OCI-LY3 (cell line): Measurements from ENCODE around the gene CORO6.

Experiments
- H2AFZ ChIP-seq: fragments of 200-600, 300-600 bp; shearing (Covaris generic); 2 replicates; pipeline ENCODE4 v1.6.0; 2014; ENCODE audit warnings: antibody characterized with exemption, low read depth, low read length
- H3K27ac ChIP-seq: fragments of 200-600, 300-600 bp; sonication (generic); 2 replicates; pipeline ENCODE4 v1.5.1; 2014; ENCODE audit warnings: mild to moderate bottlenecking, low read length, moderate library complexity, mixed read lengths
- H3K27me3 ChIP-seq: fragments of 200-600, 300-600 bp; sonication (generic); 2 replicates; pipeline ENCODE4 v1.6.1; 2014; ENCODE audit warnings: low read depth, low read length, mixed read lengths
- H3K36me3 ChIP-seq: fragments of 200-600, 300-600 bp; sonication (generic); replicated peaks from 2 replicates; pipeline ENCODE3; 2014; ENCODE audit warnings: low read depth, low read length, mixed read lengths
- H3K4me1 ChIP-seq: fragments of 300-600, 200-600 bp; sonication (generic); 2 replicates; pipeline ENCODE4 v1.6.1; 2014; ENCODE audit warnings: low read length, mixed read lengths
- H3K4me2 ChIP-seq: fragments of 200-600, 300-600 bp; sonication (generic); 2 replicates; pipeline ENCODE4 v1.6.1; 2014; ENCODE audit warnings: low read length, mixed read lengths
- H3K4me3 ChIP-seq: fragments of 300-600, 200-600 bp; sonication (generic); 2 replicates; pipeline ENCODE4 v1.5.1; 2014; ENCODE audit warnings: antibody characterized with exemption, mild to moderate bottlenecking, low read length, moderate library complexity
- H3K79me2 ChIP-seq: fragments of 300-600, 200-600 bp; shearing (Covaris generic); 2 replicates; pipeline ENCODE4 v1.6.1; 2014; ENCODE audit warnings: mild to moderate bottlenecking, low read length, mixed read lengths
- H3K9ac ChIP-seq: fragments of 300-600, 200-600 bp; shearing (Covaris generic); 2 replicates; pipeline ENCODE4 v1.6.0; 2014; ENCODE audit warnings: mild to moderate bottlenecking, low read length, moderate library complexity
- H3K9me3 ChIP-seq: fragments of 200-600, 300-600 bp; shearing (Covaris generic); 2 replicates; pipeline ENCODE4 v1.6.1; 2014; ENCODE audit warnings: low read length, mixed read lengths; ENCODE audit not compliant: insufficient read depth
- H4K20me1 ChIP-seq: fragments of 200-600, 300-600 bp; sonication (generic); 2 replicates; pipeline ENCODE4 v1.6.1; 2016; ENCODE audit warnings: low read length, mixed read lengths; ENCODE audit not compliant: insufficient read depth
- EZH2phosphoT487 ChIP-seq: fragments of 200-600 bp; shearing (Covaris generic); IDR thresholded peaks from 2 replicates; pipeline ENCODE4 v1.6.1; 2018; ENCODE audit warnings: antibody characterized with exemption, mixed run types, low read depth
- TF ChIP-seq, protein P1 (sequence below): fragments of 200-600, 300-600 bp; sonication (generic); IDR thresholded peaks from 2 replicates; pipeline ENCODE4 v1.5.1; 2014; ENCODE audit warnings: antibody characterized with exemption, low read length, low read depth

CORO6 gene

DNA sequence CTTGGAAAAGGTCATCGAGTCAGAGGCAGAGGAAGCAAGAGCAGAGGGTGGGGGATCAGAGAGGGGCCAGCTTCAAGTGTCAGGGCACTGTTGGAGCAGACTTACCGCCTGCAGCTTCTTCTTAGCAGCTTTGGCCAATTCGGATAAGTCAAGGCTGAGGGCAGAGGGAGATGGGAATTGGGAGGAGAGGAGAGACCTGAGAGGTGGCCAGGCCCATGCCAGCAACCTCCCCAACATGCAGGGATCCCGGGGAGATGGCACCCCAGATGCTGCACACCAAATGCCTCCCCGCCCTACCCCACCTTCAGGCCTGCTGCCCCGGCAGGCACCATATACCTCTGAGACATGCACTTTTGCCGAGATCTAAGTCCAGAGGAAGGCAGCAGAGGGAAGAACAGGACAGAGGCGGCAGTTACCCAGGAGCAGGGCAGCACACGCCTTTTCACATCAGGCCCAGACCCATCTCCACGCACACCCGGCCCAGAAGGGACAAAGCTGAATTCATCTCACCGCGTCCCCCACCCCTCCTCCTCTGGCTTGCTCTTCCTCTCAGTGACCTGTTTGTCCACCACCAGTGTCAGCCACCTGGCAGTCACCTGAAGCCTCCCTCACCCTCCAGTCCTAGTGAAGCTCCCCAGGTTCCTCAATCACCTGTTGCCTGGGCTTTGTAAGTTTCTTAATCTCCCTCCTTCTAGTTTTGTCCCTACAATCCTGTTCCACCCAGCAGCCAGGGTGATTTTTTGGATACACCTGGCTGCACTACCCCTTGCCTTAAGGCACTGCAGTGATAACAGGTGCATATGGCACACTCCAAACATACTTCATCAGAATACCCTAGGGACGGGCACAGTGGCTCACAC lies 43.9 kb downstream of the CORO6 start:
- TF ChIP-seq, protein P1, sequence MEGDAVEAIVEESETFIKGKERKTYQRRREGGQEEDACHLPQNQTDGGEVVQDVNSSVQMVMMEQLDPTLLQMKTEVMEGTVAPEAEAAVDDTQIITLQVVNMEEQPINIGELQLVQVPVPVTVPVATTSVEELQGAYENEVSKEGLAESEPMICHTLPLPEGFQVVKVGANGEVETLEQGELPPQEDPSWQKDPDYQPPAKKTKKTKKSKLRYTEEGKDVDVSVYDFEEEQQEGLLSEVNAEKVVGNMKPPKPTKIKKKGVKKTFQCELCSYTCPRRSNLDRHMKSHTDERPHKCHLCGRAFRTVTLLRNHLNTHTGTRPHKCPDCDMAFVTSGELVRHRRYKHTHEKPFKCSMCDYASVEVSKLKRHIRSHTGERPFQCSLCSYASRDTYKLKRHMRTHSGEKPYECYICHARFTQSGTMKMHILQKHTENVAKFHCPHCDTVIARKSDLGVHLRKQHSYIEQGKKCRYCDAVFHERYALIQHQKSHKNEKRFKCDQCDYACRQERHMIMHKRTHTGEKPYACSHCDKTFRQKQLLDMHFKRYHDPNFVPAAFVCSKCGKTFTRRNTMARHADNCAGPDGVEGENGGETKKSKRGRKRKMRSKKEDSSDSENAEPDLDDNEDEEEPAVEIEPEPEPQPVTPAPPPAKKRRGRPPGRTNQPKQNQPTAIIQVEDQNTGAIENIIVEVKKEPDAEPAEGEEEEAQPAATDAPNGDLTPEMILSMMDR = no peak
- TF ChIP-seq EZH2phosphoT487 = no peak
- H3K27ac ChIP-seq = no peak overlapping the region
- peaks cover 14% of the 10 kb centered on the region for H3K4me1 ChIP-seq
- no peaks in the 10 kb centered on the region for H3K9me3 ChIP-seq
- no peak overlapping the region for H3K4me3 ChIP-seq
- no peaks in the 10 kb centered on the region for H3K27me3 ChIP-seq
- no peak overlapping the region for H3K9ac ChIP-seq
- no peaks in the 10 kb centered on the region for H4K20me1 ChIP-seq
- peaks cover 9% of the 10 kb centered on the region for H3K79me2 ChIP-seq
- H3K36me3 ChIP-seq = peaks cover 50% of the 10 kb centered on the region
- H2AFZ ChIP-seq = no peak overlapping the region
- H3K4me2 ChIP-seq = no peak overlapping the region

DNA sequence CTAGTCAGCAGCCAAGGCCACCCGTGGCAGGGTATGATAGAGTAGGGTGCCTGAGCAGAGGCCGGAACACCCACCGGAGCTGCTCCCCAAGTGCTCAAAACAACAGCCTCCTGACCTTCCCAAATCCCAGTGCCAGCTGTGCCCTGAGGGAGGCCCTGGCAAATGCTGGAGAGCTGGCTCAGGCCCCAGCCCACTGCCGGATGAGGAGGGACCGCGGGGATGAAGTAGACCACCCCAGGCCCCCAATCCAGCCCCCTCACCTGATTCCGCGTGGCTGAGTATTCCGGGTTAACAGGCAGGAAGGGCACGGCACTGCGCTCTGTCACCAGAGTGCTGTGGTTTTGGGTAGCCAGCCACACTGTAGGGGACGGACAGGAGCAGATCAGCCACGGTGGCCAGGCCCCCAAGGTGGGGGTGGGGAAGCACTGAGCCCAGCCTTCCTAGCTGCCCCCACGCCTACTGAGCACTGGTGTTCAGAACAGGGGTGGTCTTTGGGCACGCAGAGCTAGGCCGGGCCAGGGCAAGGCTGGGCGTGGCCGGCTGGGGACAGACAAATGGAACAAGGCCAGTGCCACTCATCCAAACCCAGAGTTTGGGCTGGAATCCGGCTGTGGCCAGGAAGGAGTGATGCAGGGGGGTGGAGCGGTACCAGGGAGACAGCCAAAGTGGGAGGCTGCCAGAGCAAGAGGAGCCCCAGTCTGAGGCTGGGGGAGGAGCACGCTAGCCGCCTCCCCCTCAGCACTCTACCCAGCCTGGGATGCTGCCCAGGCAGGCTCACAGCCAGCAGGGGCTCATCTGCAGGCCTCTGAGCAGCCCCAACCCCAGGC lies 45.1 kb downstream of the CORO6 start:
- Histone ChIP-seq H3K79me2 (no peaks in the 10 kb centered on the region), H3K27me3 (no peaks in the 10 kb centered on the region), H3K27ac (no peak overlapping the region), H4K20me1 (no peaks in the 10 kb centered on the region), H3K9me3 (no peaks in the 10 kb centered on the region), H2AFZ (no peak overlapping the region), H3K4me1 (peaks cover 22% of the 10 kb centered on the region), H3K36me3 (peaks cover 37% of the 10 kb centered on the region), H3K4me2 (no peak overlapping the region), H3K4me3 (no peak overlapping the region), H3K9ac (no peak overlapping the region)
- TF ChIP-seq EZH2phosphoT487 = no peak
- TF ChIP-seq, protein P1 = no peak

DNA sequence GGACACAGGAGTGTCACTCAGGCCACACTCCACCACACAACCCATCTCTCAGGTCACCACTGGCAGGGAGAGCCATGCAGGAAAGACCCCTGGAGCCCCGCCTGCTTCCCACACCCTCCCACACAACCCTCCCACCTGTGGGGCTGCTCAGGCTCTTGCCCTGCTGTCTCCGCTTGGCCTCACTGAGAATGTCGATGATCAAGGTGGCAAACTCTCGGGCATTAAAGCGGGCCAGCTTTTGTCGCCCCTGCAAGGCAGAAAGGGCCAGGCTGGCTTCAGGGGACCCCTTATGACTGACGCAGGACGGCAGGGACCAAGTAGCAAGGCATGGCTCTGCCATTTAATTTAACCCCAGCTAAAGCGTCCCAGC lies 45.7 kb downstream of the CORO6 start:
- Histone ChIP-seq H3K4me1 (peaks cover 26% of the 10 kb centered on the region), H3K27me3 (no peaks in the 10 kb centered on the region), H2AFZ (no peak overlapping the region), H4K20me1 (no peaks in the 10 kb centered on the region), H3K4me2 (no peak overlapping the region), H3K4me3 (no peak overlapping the region), H3K9me3 (no peaks in the 10 kb centered on the region), H3K79me2 (no peaks in the 10 kb centered on the region), H3K9ac (no peak overlapping the region), H3K36me3 (peaks cover 31% of the 10 kb centered on the region), H3K27ac (no peak overlapping the region)
- TF ChIP-seq, protein P1 = no peak
- TF ChIP-seq EZH2phosphoT487 = no peak
